PC-3 (cell line): ENCODE data around the gene OMA1. TPM values are rescaled to one million over a fixed set of nuclear protein-coding genes. Genes with fewer than 3 reads are reported as not detected.

Source experiments
- ATAC-seq: fragments of 200-7000 bp; cut with Tn5 transposase; 2 replicates; pipeline ENCODE4 v1.9.1; 2020; ENCODE audit warnings: mild to moderate bottlenecking, moderate library complexity
- BruUV-seq: library from RNA; stranded (reverse); fragments of 400-500 nt; replicated peaks from 2 replicates; lab custom pipeline; 2021; lab: Mats Ljungman, UMichigan
- CTCF ChIA-PET: fragments of 300-600 bp; sonication (Branson Sonifier 250); formaldehyde crosslinking; loops from one replicate; lab custom pipeline; 2022; ENCODE audit warnings: antibody characterized with exemption; lab: Charles Lee
- POLR2A ChIA-PET: fragments of 300-600 bp; sonication (Branson Sonifier 250); formaldehyde crosslinking; loops from one replicate; lab custom pipeline; 2022; ENCODE audit warnings: antibody characterized with exemption; ENCODE audit not compliant: unreplicated experiment; lab: Charles Lee
- DNase-seq: peaks from one replicate; pipeline ENCODE4 v3.0.0-alpha.2; 2015
- H2AFZ ChIP-seq: fragments of 300-600 bp; sonication (generic); 2 replicates; pipeline ENCODE4 v1.6.0; 2016; ENCODE audit warnings: antibody characterized with exemption, low read length
- H3F3A ChIP-seq: fragments of 300-600 bp; sonication (generic); one replicate; pipeline ENCODE4 v1.6.0; 2017; ENCODE audit warnings: antibody characterized with exemption, low read length, control low read depth, mild to moderate bottlenecking; ENCODE audit not compliant: unreplicated experiment
- H3K27ac ChIP-seq: fragments of 300-600 bp; sonication (generic); 2 replicates; pipeline ENCODE4 v1.5.1; 2016; ENCODE audit warnings: mild to moderate bottlenecking, low read length
- H3K27me3 ChIP-seq: fragments of 300-600 bp; sonication (generic); 2 replicates; pipeline ENCODE4 v1.6.1; 2016; ENCODE audit warnings: low read length, mixed read lengths
- H3K36me3 ChIP-seq: fragments of 300-600 bp; sonication (generic); 2 replicates; pipeline ENCODE4 v1.6.1; 2016; ENCODE audit warnings: low read depth, mixed run types, low read length, mixed read lengths
- H3K4me1 ChIP-seq: fragments of 300-600 bp; sonication (generic); 2 replicates; pipeline ENCODE4 v1.5.1; 2016; ENCODE audit warnings: low read length; ENCODE audit not compliant: insufficient read depth
- H3K4me2 ChIP-seq: fragments of 300-600 bp; sonication (generic); 2 replicates; pipeline ENCODE4 v1.6.0; 2016; ENCODE audit warnings: low read length
- H3K4me3 ChIP-seq: fragments of 300-600 bp; sonication (generic); 2 replicates; pipeline ENCODE4 v1.5.1; 2016; ENCODE audit warnings: mild to moderate bottlenecking, low read length, mixed read lengths
- H3K79me2 ChIP-seq: fragments of 300-600 bp; sonication (generic); 2 replicates; pipeline ENCODE4 v1.6.1; 2017; ENCODE audit warnings: low read length, mixed read lengths
- H3K9ac ChIP-seq: fragments of 300-600 bp; sonication (generic); 2 replicates; pipeline ENCODE4 v1.6.0; 2016; ENCODE audit warnings: mild to moderate bottlenecking, low read length
- H3K9me2 ChIP-seq: fragments of 300-600 bp; sonication (generic); replicated peaks from 2 replicates; pipeline ENCODE4 v1.6.1; 2016; ENCODE audit warnings: mixed run types, low read length, mixed read lengths
- H3K9me3 ChIP-seq: fragments of 300-600 bp; sonication (generic); 2 replicates; pipeline ENCODE4 v1.6.1; 2016; ENCODE audit warnings: low read length, mixed read lengths
- H4K20me1 ChIP-seq: fragments of 300-600 bp; sonication (generic); 2 replicates; pipeline ENCODE4 v1.6.1; 2016; ENCODE audit warnings: low read length, mixed read lengths
- CTCF ChIP-seq: fragments of 300-600 bp; sonication (generic); conservative IDR thresholded peaks from 2 replicates; pipeline ENCODE4 v1.5.1; 2017; ENCODE audit warnings: antibody characterized with exemption, low read depth, mild to moderate bottlenecking, low read length
- EZH2 ChIP-seq: fragments of 300-600 bp; sonication (generic); IDR thresholded peaks from one replicate; pipeline ENCODE4 v1.6.1; 2017; ENCODE audit warnings: antibody characterized with exemption, mild to moderate bottlenecking, low read length; ENCODE audit not compliant: unreplicated experiment
- EZH2phosphoT487 ChIP-seq: fragments of 300-600 bp; sonication (generic); IDR thresholded peaks from 2 replicates; pipeline ENCODE4 v1.6.1; 2018; ENCODE audit warnings: mild to moderate bottlenecking, antibody characterized with exemption, low read length, borderline replicate concordance
- intact Hi-C: fragments of 100-400 bp; cut with micrococcal nuclease; formaldehyde crosslinking; loops from 2 replicates; pipeline ENCODE4 v1.9.0; 2023
- total RNA-seq: library from RNA; depleted of rRNA; stranded (reverse); fragments of >200 nt; gene quantifications from 2 replicates; pipeline ENCODE4 v1.2.3, GENCODE V29; 2014

OMA1 gene
- total RNA-seq, 1 experiment from 2014 or later: 16.1 TPM

- CTCF ChIA-PET: no interaction called here
- H3K36me3 ChIP-seq: no peaks in the 10 kb centered on the region
Measured at GRCh38 chr1:58570094-58570493, 23.6 kb upstream of the OMA1 start.

GRCh38 chr1:58568911-58569310 lies 22.4 kb upstream of the OMA1 start:
- peaks cover 5% of the 10 kb centered on the region; the same call in 1 of the 2 replicates for H4K20me1 ChIP-seq
- H3F3A ChIP-seq: no peaks in the 10 kb centered on the region
- no peak overlapping the region for H3K4me2 ChIP-seq
- DNase-seq (no peak), ATAC-seq (no peak)
- no peak overlapping the region for H2AFZ ChIP-seq
- TF ChIP-seq EZH2 (no peak), EZH2phosphoT487 (no peak), CTCF (no peak)
- peaks cover 6% of the 10 kb centered on the region; the same call in 1 of the 2 replicates for H3K4me1 ChIP-seq
- H3K36me3 ChIP-seq: no peaks in the 10 kb centered on the region
- ChIA-PET CTCF (no interaction called here), POLR2A (no interaction called here)
- intact Hi-C loops: no loop called here
- H3K27me3 ChIP-seq: no peaks in the 10 kb centered on the region
- H3K4me3 ChIP-seq: no peak overlapping the region
- H3K27ac ChIP-seq: no peak overlapping the region
- H3K9me2 ChIP-seq: no peaks in the 10 kb centered on the region
- BruUV-seq: no TSS peak
- peaks cover 9% of the 10 kb centered on the region; the same call in 1 of the 2 replicates for H3K79me2 ChIP-seq
- no peak overlapping the region for H3K9ac ChIP-seq
- H3K9me3 ChIP-seq: no peaks in the 10 kb centered on the region

More at GRCh38 chr1:58570094-58570493, 23.6 kb upstream of the OMA1 start:
- Histone ChIP-seq H3K27me3 (no peaks in the 10 kb centered on the region), H3K4me2 (no peak overlapping the region), H3K79me2 (peaks cover 21% of the 10 kb centered on the region), H2AFZ (no peak overlapping the region), H3F3A (no peaks in the 10 kb centered on the region), H3K4me1 (peaks cover 17% of the 10 kb centered on the region), H4K20me1 (peaks cover 16% of the 10 kb centered on the region), H3K4me3 (no peak overlapping the region), H3K9ac (no peak overlapping the region), H3K9me2 (no peaks in the 10 kb centered on the region), H3K27ac (no peak overlapping the region), H3K9me3 (no peaks in the 10 kb centered on the region)
- BruUV-seq: no TSS peak
- POLR2A ChIA-PET: no interaction called here
- TF ChIP-seq EZH2: no peak
- TF ChIP-seq EZH2phosphoT487: no peak
- no peak for TF ChIP-seq CTCF
- ATAC-seq: no peak
- intact Hi-C loops: no loop called here
- no peak for DNase-seq

- DNase-seq (no peak), ATAC-seq (no peak)
- Histone ChIP-seq H3K4me1 (0 out of 2 replicates have a peak, but pooled peaks cover under 1% of the 10 kb centered on the region), H4K20me1 (peaks cover under 1% of the 10 kb centered on the region; the same call in 1 of the 2 replicates), H3K79me2 (peaks cover 4% of the 10 kb centered on the region; the same call in 1 of the 2 replicates), H3K9me2 (no peaks in the 10 kb centered on the region), H3K4me2 (no peak overlapping the region), H3K4me3 (no peak overlapping the region), H3K27ac (no peak overlapping the region), H3K9me3 (no peaks in the 10 kb centered on the region), H3K27me3 (no peaks in the 10 kb centered on the region), H2AFZ (no peak overlapping the region), H3F3A (no peaks in the 10 kb centered on the region), H3K36me3 (no peaks in the 10 kb centered on the region), H3K9ac (no peak overlapping the region)
- BruUV-seq: no TSS peak
- TF ChIP-seq EZH2phosphoT487: no peak
- no peak for TF ChIP-seq CTCF
- no peak for TF ChIP-seq EZH2
- intact Hi-C loops: no loop called here
- ChIA-PET POLR2A (interaction anchor here (0.7 kb wide), 1 partner anchor 12 kb away, joined by 3 read pairs; no protein-coding TSS in a partner anchor), CTCF (interaction anchor here (0.6 kb wide), 1 partner anchor 9 kb away, joined by 4 read pairs; no protein-coding TSS in a partner anchor)
Measured at GRCh38 chr1:58568271-58568860, 21.8 kb upstream of the OMA1 start.
